Epithelial cell of proximal tubule (primary cell): ENCODE results near the gene USP33. TPM values are rescaled to one million over a fixed set of nuclear protein-coding genes. Genes with fewer than 3 reads are reported as not detected.
"Not testable (repeated sequence)": the region's sequence is repeated elsewhere in the genome, so short reads cannot be mapped to it uniquely, and the experiment has no call there.

Experiments used
- DNase-seq: peaks from one replicate; pipeline ENCODE4 v3.0.0-alpha.2; 2011; ENCODE audit warnings: low read depth
- H3K4me3 ChIP-seq: 2 replicates; pipeline ENCODE4 v1.5.1; 2011; ENCODE audit warnings: low read depth, mild to moderate bottlenecking, low read length
- total RNA-seq: library from RNA; depleted of rRNA; stranded (reverse); fragments of >200 nt; gene quantifications from 2 replicates; pipeline ENCODE4 v1.2.3, GENCODE V29; 2015
- TF ChIP-seq, protein P1 (sequence below): conservative IDR thresholded peaks from 2 replicates; pipeline ENCODE4 v1.5.1; 2012; ENCODE audit warnings: low read depth, mild to moderate bottlenecking, low read length

Gene USP33
- total RNA-seq, 1 donor from 2014 or later, result 44.1 TPM

GRCh38 chr1:77757066-77757584 lies 2.5 kb downstream of the USP33 start:
- peak overlapping the region; percentile 79 for H3K4me3 ChIP-seq
- TF ChIP-seq, protein P1, sequence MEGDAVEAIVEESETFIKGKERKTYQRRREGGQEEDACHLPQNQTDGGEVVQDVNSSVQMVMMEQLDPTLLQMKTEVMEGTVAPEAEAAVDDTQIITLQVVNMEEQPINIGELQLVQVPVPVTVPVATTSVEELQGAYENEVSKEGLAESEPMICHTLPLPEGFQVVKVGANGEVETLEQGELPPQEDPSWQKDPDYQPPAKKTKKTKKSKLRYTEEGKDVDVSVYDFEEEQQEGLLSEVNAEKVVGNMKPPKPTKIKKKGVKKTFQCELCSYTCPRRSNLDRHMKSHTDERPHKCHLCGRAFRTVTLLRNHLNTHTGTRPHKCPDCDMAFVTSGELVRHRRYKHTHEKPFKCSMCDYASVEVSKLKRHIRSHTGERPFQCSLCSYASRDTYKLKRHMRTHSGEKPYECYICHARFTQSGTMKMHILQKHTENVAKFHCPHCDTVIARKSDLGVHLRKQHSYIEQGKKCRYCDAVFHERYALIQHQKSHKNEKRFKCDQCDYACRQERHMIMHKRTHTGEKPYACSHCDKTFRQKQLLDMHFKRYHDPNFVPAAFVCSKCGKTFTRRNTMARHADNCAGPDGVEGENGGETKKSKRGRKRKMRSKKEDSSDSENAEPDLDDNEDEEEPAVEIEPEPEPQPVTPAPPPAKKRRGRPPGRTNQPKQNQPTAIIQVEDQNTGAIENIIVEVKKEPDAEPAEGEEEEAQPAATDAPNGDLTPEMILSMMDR, result no peak
- DNase-seq, result no peak

- no peak for DNase-seq
- TF ChIP-seq, protein P1, result no peak
These were observed 3.4 kb downstream of the USP33 start for GRCh38 chr1:77756052-77756754.

DNA sequence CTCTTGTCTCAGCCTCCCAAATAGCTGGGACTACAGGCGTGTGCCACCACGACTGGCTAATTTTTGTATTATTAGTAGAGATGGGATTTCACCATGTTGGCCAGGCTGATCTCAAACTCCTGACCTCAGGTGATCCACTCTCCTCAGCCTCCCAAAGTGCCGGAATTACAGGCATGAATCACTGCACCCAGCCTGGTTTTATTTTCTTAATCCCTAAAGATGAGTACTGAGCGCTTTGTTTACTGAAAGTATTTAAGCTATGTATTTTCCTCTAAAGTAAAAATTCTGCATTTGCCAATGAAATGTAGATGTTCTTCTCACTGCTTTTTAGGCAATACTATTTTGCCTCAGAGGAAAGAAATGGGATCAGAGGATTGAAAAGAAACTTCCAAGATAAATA lies 10.2 kb downstream of the USP33 start:
- not testable (repeated sequence) for DNase-seq, H3K4me3 ChIP-seq

More at GRCh38 chr1:77756052-77756754, 3.4 kb downstream of the USP33 start:
- H3K4me3 ChIP-seq, result no peak overlapping the region

- no peak overlapping the region for H3K4me3 ChIP-seq
- TF ChIP-seq, protein P1, result no peak
- no peak for DNase-seq
These were observed 15.1 kb downstream of the USP33 start for GRCh38 chr1:77744576-77744975.

DNA sequence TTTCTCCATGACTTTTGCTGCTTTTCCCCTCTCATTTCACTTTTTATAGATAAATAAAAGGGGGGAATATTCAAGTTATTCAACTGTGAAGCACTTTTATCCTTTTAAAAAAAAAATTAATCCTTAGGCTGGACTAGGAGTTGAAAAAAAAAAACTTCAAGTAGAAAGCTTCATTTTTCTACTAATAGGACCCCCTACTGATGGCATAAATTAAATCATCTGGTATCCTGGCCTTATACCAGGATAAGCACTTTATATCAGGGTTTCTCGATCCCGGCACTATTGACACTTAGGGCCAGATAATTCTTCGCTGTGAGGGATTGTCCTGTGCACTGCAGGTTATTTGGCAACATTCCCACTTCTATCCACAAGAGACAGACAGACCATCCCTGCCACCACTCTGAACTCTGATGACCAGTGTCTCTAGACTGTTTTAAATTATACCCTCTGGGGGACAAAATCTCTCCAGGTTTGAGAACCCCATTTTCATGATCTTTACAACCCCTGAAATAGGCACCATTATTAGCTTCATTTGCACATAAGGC lies 17.6 kb downstream of the USP33 start:
- no peak for DNase-seq
- TF ChIP-seq, protein P1, result no peak
- no peak overlapping the region for H3K4me3 ChIP-seq

DNA sequence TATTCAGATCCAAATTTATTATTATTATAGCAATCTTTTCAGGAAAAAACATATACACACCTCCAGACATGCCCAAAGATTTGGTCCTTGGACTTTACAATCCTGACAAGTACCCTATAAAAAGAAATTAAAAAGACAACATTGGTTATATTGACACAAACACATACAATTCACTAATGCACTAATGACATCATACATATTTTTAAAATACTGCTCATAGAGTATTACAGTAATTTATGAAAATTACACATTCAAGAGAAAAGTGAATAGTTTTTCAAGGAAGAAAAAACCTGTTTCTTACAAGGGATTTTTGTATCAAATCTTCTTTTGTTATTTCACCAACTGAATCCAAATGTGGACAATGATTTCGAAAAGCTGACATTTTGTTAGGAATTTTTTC lies 18.3 kb downstream of the USP33 start:
- TF ChIP-seq, protein P1, result no peak
- no peak for DNase-seq
- H3K4me3 ChIP-seq, result no peak overlapping the region

GRCh38 chr1:77739235-77739634 lies 20.4 kb downstream of the USP33 start:
- DNase-seq, result no peak
- TF ChIP-seq, protein P1, result no peak
- no peak overlapping the region for H3K4me3 ChIP-seq
